Skin of body (tissue), 2 donors: ENCODE measurements around the gene MUC4. TPM values are rescaled to one million over a fixed set of nuclear protein-coding genes. Genes with fewer than 3 reads are reported as not detected.
"Not testable (repeated sequence)": the region's sequence is repeated elsewhere in the genome, so short reads cannot be mapped to it uniquely, and the experiment has no call there.

Experiments used
- DNase-seq: peaks from one replicate; lab custom pipeline; 2025; lab: John Stamatoyannopoulos, UW
- total RNA-seq: library from RNA; depleted of rRNA; stranded (reverse); fragments of >200 nt; gene quantifications from one replicate; pipeline ENCODE4 v1.2.3, GENCODE V29; 2014

Gene MUC4
- total RNA-seq, 1 donor from 2014 or later, result 0.30 TPM

GRCh38 chr3:195762611-195763010 lies 49.1 kb downstream of the MUC4 start:
- no peak for DNase-seq

GRCh38 chr3:195762249-195762585 lies 49.5 kb downstream of the MUC4 start:
- no peak for DNase-seq

- no peak for DNase-seq
Observed at GRCh38 chr3:195761567-195762248, 50.0 kb downstream of the MUC4 start.

GRCh38 chr3:195761123-195761566 lies 50.6 kb downstream of the MUC4 start:
- no peak for DNase-seq

GRCh38 chr3:195760345-195761122 lies 51.2 kb downstream of the MUC4 start:
- DNase-seq, result peak; percentile 71

- no peak for DNase-seq
Observed at GRCh38 chr3:195758721-195759353, 52.9 kb downstream of the MUC4 start.

GRCh38 chr3:195757827-195758226 lies 53.9 kb downstream of the MUC4 start:
- DNase-seq, result no peak

- no peak for DNase-seq
Observed at GRCh38 chr3:195757438-195757770, 54.3 kb downstream of the MUC4 start.

- no peak for DNase-seq
Observed at GRCh38 chr3:195755791-195756676, 55.7 kb downstream of the MUC4 start.

GRCh38 chr3:195755391-195755790 lies 56.3 kb downstream of the MUC4 start:
- no peak for DNase-seq

GRCh38 chr3:195754906-195755305 lies 56.8 kb downstream of the MUC4 start:
- no peak for DNase-seq

GRCh38 chr3:195754141-195754540 lies 57.6 kb downstream of the MUC4 start:
- DNase-seq, result no peak

- no peak for DNase-seq
Observed at GRCh38 chr3:195753581-195753980, 58.1 kb downstream of the MUC4 start.

GRCh38 chr3:195752546-195753331 lies 59.0 kb downstream of the MUC4 start:
- DNase-seq, result no peak

- DNase-seq, result no peak
Observed at GRCh38 chr3:195752066-195752465, 59.7 kb downstream of the MUC4 start.

GRCh38 chr3:195751560-195751959 lies 60.2 kb downstream of the MUC4 start:
- no peak for DNase-seq

GRCh38 chr3:195750797-195751520 lies 60.8 kb downstream of the MUC4 start:
- no peak for DNase-seq

GRCh38 chr3:195749101-195749500 lies 62.6 kb downstream of the MUC4 start:
- DNase-seq, result not testable (repeated sequence)

- DNase-seq, result no peak
Observed at GRCh38 chr3:195748661-195749060, 63.1 kb downstream of the MUC4 start.

GRCh38 chr3:195746751-195747150 lies 65.0 kb downstream of the MUC4 start:
- no peak for DNase-seq
